Measurements from ENCODE around the gene RANBP9. TPM values are rescaled to one million over a fixed set of nuclear protein-coding genes. Genes with fewer than 3 reads are reported as not detected.

Gene RANBP9
- total and polyA plus RNA-seq, 4 experiments from 2014 or later: 3.4 to 52.9 (median 29.9) TPM

DNA sequence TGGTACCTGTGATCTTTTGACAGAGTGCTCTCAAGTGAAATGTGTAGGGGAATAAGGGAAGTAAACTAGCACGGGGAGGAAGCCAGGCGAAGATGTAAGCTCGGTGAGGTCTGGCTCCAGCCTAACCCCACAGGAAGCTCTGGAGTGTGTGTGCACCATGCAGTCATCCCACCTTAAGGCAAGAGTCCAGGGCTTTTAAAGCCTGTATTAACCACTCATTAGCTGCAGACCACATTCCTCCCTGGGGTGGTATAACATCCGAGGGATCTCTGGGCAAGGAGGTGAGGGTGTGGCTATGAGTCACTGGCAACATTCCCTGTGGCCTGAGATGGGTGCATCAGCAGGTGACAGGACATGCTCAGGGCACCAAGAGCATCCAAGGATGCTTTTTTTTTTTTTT is 12.5 kb upstream of the RANBP9 start:
- Mint-ChIP-seq H3K4me1 (peaks cover 25 to 41% (median 31%) of the 10 kb centered on the region in 4 donors), H3K36me3 (no peaks in the 10 kb centered on the region), H3K27ac (peak overlapping the region; percentile 76 to 94 (median 85)), H3K9me3 (peaks cover 0 to 2% (median 0%) of the 10 kb centered on the region in 8 donors), H3K27me3 (no peaks in the 10 kb centered on the region), H3K4me3 (peak overlapping the region in 6 of 8 donors; percentile 0 to 79 (median 34))
- peak overlapping the region; percentile 46 for H3K27ac ChIP-seq (ENCODE audit: low read depth, low read length)
- ChIA-PET CTCF (ENCODE audit: partially characterized antibody) (interaction anchor here (1.7 kb wide), 1 partner anchor 71 kb away, joined by 5 read pairs; no protein-coding TSS in a partner anchor), POLR2A (ENCODE audit: partially characterized antibody) (interaction anchor here (0.6 to 2.6 kb wide), 3 partner anchors 12 to 1528 kb away, joined by 3 to 27 read pairs (median 3); partner anchors contain the start of genes RANBP9 and SIRT5)
- no peaks in the 10 kb centered on the region for H3K27me3 ChIP-seq (ENCODE audit: insufficient read depth, low read length)
- H3K4me3 ChIP-seq (ENCODE audit: low read length in 2 of 2): no peak overlapping the region
- intact Hi-C loops (cut with micrococcal nuclease): no loop called here
- H3K36me3 ChIP-seq (ENCODE audit: insufficient read depth, low read length): no peaks in the 10 kb centered on the region
- H3K4me1 ChIP-seq (ENCODE audit: insufficient read depth, low read length): peaks cover 42% of the 10 kb centered on the region
- DNase-seq: no peak
- no peaks in the 10 kb centered on the region for H3K9me3 ChIP-seq (ENCODE audit: control insufficient read depth in 1 of 2, low read length in 2 of 2)

DNA sequence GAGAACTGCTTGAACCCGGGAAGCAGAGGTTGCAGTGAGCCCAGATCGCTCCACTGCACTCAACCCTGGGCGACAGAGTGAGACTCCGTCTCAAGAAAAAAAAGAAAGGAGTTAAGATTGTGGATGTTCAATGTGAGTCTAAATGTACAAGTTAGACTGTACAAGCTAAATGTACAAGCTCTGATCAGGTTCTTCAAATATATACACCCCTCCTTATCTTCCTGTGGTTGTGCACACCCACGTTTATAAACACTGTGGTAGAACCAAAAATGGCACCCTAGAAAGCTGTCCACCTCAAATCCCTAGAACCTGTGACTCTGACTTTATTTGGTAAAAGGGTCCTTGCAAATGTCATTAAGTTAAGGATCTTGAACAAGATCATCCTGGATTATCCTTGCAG is 11.2 kb upstream of the RANBP9 start:
- CTCF ChIA-PET (ENCODE audit: partially characterized antibody): interaction anchor here (1.7 kb wide), 1 partner anchor 72 kb away, joined by 5 read pairs; no protein-coding TSS in a partner anchor
- POLR2A ChIA-PET (ENCODE audit: partially characterized antibody): interaction anchor here (0.6 to 2.6 kb wide), 3 partner anchors 11 to 42 kb away, joined by 3 to 27 read pairs (median 3); partner anchors contain the start of gene RANBP9
- Mint-ChIP-seq H3K9me3 (peaks cover 0 to 4% (median 0%) of the 10 kb centered on the region in 8 donors), H3K4me3 (peak overlapping the region in 2 of 8 donors; percentile 1 to 7), H3K36me3 (no peaks in the 10 kb centered on the region), H3K4me1 (peaks cover 24 to 48% (median 33%) of the 10 kb centered on the region in 4 donors), H3K27me3 (no peaks in the 10 kb centered on the region), H3K27ac (peak overlapping the region in 5 of 7 donors; percentile 1 to 94 (median 80))
- Histone ChIP-seq H3K4me3 (ENCODE audit: low read length in 2 of 2) (no peak overlapping the region), H3K4me1 (ENCODE audit: insufficient read depth, low read length) (peaks cover 42% of the 10 kb centered on the region), H3K27ac (ENCODE audit: low read depth, low read length) (no peak overlapping the region), H3K36me3 (ENCODE audit: insufficient read depth, low read length) (no peaks in the 10 kb centered on the region), H3K9me3 (ENCODE audit: control insufficient read depth in 1 of 2, low read length in 2 of 2) (no peaks in the 10 kb centered on the region), H3K27me3 (ENCODE audit: insufficient read depth, low read length) (no peaks in the 10 kb centered on the region)
- no peak for DNase-seq
- intact Hi-C loops (cut with micrococcal nuclease): no loop called here

DNA sequence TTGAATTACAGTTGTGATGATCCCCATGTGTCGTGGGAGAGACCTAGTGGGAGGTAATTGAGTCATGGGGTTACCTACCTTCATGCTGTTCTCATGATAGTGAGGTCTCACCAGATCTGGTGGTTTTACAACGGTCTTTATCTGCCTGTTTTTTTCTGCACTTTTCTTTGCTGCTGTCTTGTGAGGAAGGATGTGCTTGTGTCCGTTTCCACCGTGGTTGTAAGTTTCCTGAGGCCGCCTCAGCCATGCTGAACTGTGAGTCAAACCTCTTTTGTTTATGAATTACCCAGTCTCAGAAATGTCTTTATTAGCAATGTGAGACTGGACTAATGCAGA is 6.5 kb upstream of the RANBP9 start:
- ChIA-PET CTCF (ENCODE audit: partially characterized antibody) (interaction anchor here (1.9 kb wide), 1 partner anchor 11 kb away, joined by 5 read pairs; no protein-coding TSS in a partner anchor), POLR2A (ENCODE audit: partially characterized antibody) (no interaction called here)
- Mint-ChIP-seq H3K9me3 (peaks cover 0 to 4% (median 0%) of the 10 kb centered on the region in 8 donors), H3K4me3 (peak overlapping the region in 1 of 8 donors; percentile 37), H3K27me3 (no peaks in the 10 kb centered on the region), H3K27ac (peak overlapping the region in 1 of 7 donors; percentile 43), H3K4me1 (peaks cover 14 to 42% (median 24%) of the 10 kb centered on the region in 4 donors), H3K36me3 (no peaks in the 10 kb centered on the region)
- H3K27ac ChIP-seq (ENCODE audit: low read depth, low read length): no peak overlapping the region
- H3K36me3 ChIP-seq (ENCODE audit: insufficient read depth, low read length): no peaks in the 10 kb centered on the region
- H3K4me1 ChIP-seq (ENCODE audit: insufficient read depth, low read length): peaks cover 25% of the 10 kb centered on the region
- no peaks in the 10 kb centered on the region for H3K9me3 ChIP-seq (ENCODE audit: control insufficient read depth in 1 of 2, low read length in 2 of 2)
- DNase-seq: no peak
- H3K4me3 ChIP-seq (ENCODE audit: low read length in 2 of 2): no peak overlapping the region
- intact Hi-C loops (cut with micrococcal nuclease): no loop called here
- no peaks in the 10 kb centered on the region for H3K27me3 ChIP-seq (ENCODE audit: insufficient read depth, low read length)

DNA sequence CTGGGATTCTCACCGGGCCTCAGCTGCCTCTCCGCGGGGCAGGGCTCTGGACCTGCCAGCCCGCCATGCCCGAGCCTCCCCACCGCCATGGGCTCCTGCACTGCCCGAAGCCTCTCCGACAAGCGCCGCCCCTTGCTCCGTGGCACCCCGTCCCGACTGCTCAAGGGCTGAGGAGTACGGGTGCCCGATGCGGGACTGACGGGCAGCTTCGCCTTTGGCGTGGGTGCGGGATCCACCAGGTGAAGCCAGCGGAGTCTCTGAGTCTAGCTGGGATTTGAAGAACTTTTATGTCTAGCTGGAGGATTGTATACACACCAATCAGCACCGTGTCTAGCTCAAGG is 5.3 kb upstream of the RANBP9 start:
- H3K9me3 ChIP-seq (ENCODE audit: control insufficient read depth in 1 of 2, low read length in 2 of 2): no peaks in the 10 kb centered on the region
- intact Hi-C loops (cut with micrococcal nuclease): no loop called here
- POLR2A ChIA-PET (ENCODE audit: partially characterized antibody): interaction anchor here (1.0 kb wide), 1 partner anchor 9 kb away, joined by 4 read pairs; no protein-coding TSS in a partner anchor

DNA sequence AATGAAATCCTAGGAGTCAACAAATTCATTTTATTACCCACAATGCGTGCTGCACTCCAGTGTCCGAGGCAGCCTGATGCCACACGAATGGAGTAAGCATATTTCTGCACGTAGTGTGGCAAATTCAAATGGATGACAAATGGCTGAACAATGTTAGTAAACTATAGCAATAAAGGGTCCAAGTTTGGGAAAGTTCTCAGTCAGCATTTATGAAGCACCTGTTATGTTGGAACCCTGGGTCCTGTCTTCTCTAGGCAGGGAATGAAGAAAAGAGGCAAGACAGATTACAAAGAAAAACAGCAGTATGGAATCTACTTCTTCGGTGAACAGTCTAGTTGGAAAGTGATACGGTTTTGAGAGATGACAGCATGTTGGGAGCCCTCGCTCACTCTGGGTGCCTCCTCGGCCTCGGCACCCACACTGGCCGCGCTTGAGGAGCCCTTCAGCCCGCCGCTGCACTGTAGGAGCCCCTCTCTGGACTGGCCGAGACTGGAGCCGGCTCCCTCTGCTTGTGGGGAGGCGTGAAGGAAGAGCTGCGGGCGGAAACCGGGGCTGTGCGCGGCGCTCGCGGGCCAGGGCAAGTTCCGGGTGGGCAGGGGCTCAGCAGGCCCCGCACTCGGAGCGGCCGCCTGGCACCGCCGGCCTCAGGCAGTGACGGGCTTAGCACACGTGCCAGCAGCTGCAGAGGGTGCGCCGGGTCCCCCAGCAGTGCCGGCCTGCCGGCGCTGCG is 4.8 kb upstream of the RANBP9 start:
- DNase-seq: no peak
- H3K9me3 Mint-ChIP-seq: peaks cover 0 to 4% (median under 1%) of the 10 kb centered on the region in 8 donors
- CTCF ChIA-PET (ENCODE audit: partially characterized antibody): interaction anchor here (1.9 kb wide), 1 partner anchor 12 kb away, joined by 5 read pairs; no protein-coding TSS in a partner anchor
- H3K4me1 ChIP-seq (ENCODE audit: insufficient read depth, low read length): peaks cover 25% of the 10 kb centered on the region
- intact Hi-C loops (cut with micrococcal nuclease): no loop called here
- POLR2A ChIA-PET (ENCODE audit: partially characterized antibody): interaction anchor here (1.0 kb wide), 1 partner anchor 10 kb away, joined by 4 read pairs; no protein-coding TSS in a partner anchor
- no peaks in the 10 kb centered on the region for H3K9me3 ChIP-seq (ENCODE audit: control insufficient read depth in 1 of 2, low read length in 2 of 2)
- peak overlapping the region in 1 of 7 donors; percentile 55 for H3K27ac Mint-ChIP-seq
- no peaks in the 10 kb centered on the region for H3K27me3 Mint-ChIP-seq
- no peaks in the 10 kb centered on the region for H3K27me3 ChIP-seq (ENCODE audit: insufficient read depth, low read length)
- H3K27ac ChIP-seq (ENCODE audit: low read depth, low read length): no peak overlapping the region
- peaks cover 17 to 49% (median 28%) of the 10 kb centered on the region in 4 donors for H3K4me1 Mint-ChIP-seq
- H3K36me3 Mint-ChIP-seq: peaks cover 0 to 5% of the 10 kb centered on the region in 2 donors
- no peak overlapping the region for H3K4me3 ChIP-seq (ENCODE audit: low read length in 2 of 2)
- no peak overlapping the region for H3K4me3 Mint-ChIP-seq
- H3K36me3 ChIP-seq (ENCODE audit: insufficient read depth, low read length): no peaks in the 10 kb centered on the region

More for the DNA sequence above, 5.3 kb upstream of the RANBP9 start:
- H3K27ac ChIP-seq (ENCODE audit: low read depth, low read length): no peak overlapping the region
- H3K4me3 ChIP-seq (ENCODE audit: low read length in 2 of 2): no peak overlapping the region
- Mint-ChIP-seq H3K4me1 (peaks cover 17 to 49% (median 28%) of the 10 kb centered on the region in 4 donors), H3K4me3 (no peak overlapping the region), H3K9me3 (peaks cover 0 to 4% (median under 1%) of the 10 kb centered on the region in 8 donors), H3K27ac (no peak overlapping the region), H3K27me3 (no peaks in the 10 kb centered on the region), H3K36me3 (peaks cover 0 to 5% of the 10 kb centered on the region in 2 donors)
- CTCF ChIA-PET (ENCODE audit: partially characterized antibody): interaction anchor here (1.9 kb wide), 1 partner anchor 12 kb away, joined by 5 read pairs; no protein-coding TSS in a partner anchor
- no peaks in the 10 kb centered on the region for H3K27me3 ChIP-seq (ENCODE audit: insufficient read depth, low read length)
- H3K36me3 ChIP-seq (ENCODE audit: insufficient read depth, low read length): no peaks in the 10 kb centered on the region
- H3K4me1 ChIP-seq (ENCODE audit: insufficient read depth, low read length): peaks cover 25% of the 10 kb centered on the region
- DNase-seq: no peak

DNA sequence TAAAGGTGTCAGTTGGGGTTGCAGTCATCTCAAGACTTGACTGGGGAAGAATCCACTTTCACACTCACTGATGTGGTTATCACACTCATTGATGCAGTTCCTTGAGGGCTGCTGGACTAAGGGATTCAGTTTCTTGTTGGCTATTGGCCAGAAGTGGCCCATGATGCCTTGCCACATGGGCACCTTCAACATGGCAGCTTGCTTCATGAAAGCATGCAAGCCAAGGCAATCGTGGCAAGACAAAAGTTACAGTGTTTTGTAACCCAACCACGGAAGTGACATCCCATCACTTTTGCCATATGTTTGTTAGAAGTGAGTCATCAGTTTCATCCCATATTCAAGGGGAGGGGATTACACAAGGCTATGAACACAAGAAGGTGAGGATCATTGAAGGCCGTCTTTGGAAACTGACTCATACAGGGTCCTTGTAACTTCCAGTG is 3.8 kb upstream of the RANBP9 start:
- H3K27me3 Mint-ChIP-seq: no peaks in the 10 kb centered on the region
- Histone ChIP-seq H3K36me3 (ENCODE audit: insufficient read depth, low read length) (no peaks in the 10 kb centered on the region), H3K9me3 (ENCODE audit: control insufficient read depth in 1 of 2, low read length in 2 of 2) (no peaks in the 10 kb centered on the region), H3K27me3 (ENCODE audit: insufficient read depth, low read length) (no peaks in the 10 kb centered on the region), H3K27ac (ENCODE audit: low read depth, low read length) (no peak overlapping the region), H3K4me3 (ENCODE audit: low read length in 2 of 2) (no peak overlapping the region), H3K4me1 (ENCODE audit: insufficient read depth, low read length) (peaks cover 25% of the 10 kb centered on the region)
- CTCF ChIA-PET (ENCODE audit: partially characterized antibody): no interaction called here
- H3K36me3 Mint-ChIP-seq: peaks cover 0 to 6% of the 10 kb centered on the region in 2 donors
- no peak for DNase-seq
- peaks cover 0 to 4% (median under 1%) of the 10 kb centered on the region in 8 donors for H3K9me3 Mint-ChIP-seq
- peaks cover 17 to 50% (median 28%) of the 10 kb centered on the region in 4 donors for H3K4me1 Mint-ChIP-seq
- H3K4me3 Mint-ChIP-seq: peak overlapping the region in 1 of 8 donors; percentile 8
- POLR2A ChIA-PET (ENCODE audit: partially characterized antibody): no interaction called here
- intact Hi-C loops (cut with micrococcal nuclease): no loop called here
- H3K27ac Mint-ChIP-seq: peak overlapping the region in 5 of 7 donors; percentile 17 to 64 (median 41)

DNA sequence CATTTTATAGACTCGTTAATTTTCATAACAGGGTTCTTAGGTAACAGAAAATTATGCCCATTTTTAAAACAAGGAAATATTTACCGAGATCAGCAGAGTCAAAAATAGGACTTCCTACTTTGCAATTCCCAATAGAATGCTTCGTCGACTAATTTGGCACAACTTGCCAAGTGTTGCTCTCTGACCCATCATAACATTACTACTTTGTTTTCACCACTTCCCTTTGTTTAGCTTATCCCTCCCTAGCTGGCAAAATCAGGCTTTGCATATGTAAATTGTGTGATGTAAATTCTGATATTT is 914 bp upstream of the RANBP9 start:
- Histone ChIP-seq H3K4me3 (ENCODE audit: low read length in 2 of 2) (peak overlapping the region; percentile 59 to 74), H3K4me1 (ENCODE audit: insufficient read depth, low read length) (peaks cover 44% of the 10 kb centered on the region), H3K27ac (ENCODE audit: low read depth, low read length) (peak overlapping the region; percentile 87), H3K36me3 (ENCODE audit: insufficient read depth, low read length) (no peaks in the 10 kb centered on the region), H3K27me3 (ENCODE audit: insufficient read depth, low read length) (no peaks in the 10 kb centered on the region), H3K9me3 (ENCODE audit: control insufficient read depth in 1 of 2, low read length in 2 of 2) (no peaks in the 10 kb centered on the region)
- no peaks in the 10 kb centered on the region for H3K27me3 Mint-ChIP-seq
- H3K36me3 Mint-ChIP-seq: peaks cover 0 to 19% of the 10 kb centered on the region in 2 donors
- intact Hi-C loops (cut with micrococcal nuclease): loop anchor here (1.0 to 5.0 kb wide), 9 partner anchors 13 to 1535 kb away; partner anchors contain the start of genes CD83, GFOD1, JARID2 and MCUR1
- ChIA-PET POLR2A (ENCODE audit: partially characterized antibody) (interaction anchor here (1.0 to 5.6 kb wide), 18 partner anchors 9 to 138 kb away, joined by 3 to 128 read pairs (median 22); partner anchors contain the start of genes MCUR1, NOL7 and SIRT5), CTCF (ENCODE audit: partially characterized antibody) (interaction anchor here (0.6 to 5.4 kb wide), 5 partner anchors 12 to 97 kb away, joined by 3 to 34 read pairs (median 3); partner anchors contain the start of gene NOL7)
- DNase-seq: peak in 1 of 5 donors; percentile 12
- H3K4me3 Mint-ChIP-seq: peak overlapping the region; percentile 95 to 99 (median 96)
- peaks cover 0 to 2% (median 0%) of the 10 kb centered on the region in 8 donors for H3K9me3 Mint-ChIP-seq
- peaks cover 25 to 70% (median 41%) of the 10 kb centered on the region in 4 donors for H3K4me1 Mint-ChIP-seq
- peak overlapping the region; percentile 98 to 99 (median 99) for H3K27ac Mint-ChIP-seq
